GM21786 (cell line): ENCODE measurements around the gene SEC11A.
A peak's percentile ranks its signal among the peaks of the same experiment; 100 is the strongest.

Experiments
- ATAC-seq: cut with Tn5 transposase; IDR thresholded peaks from one replicate; pipeline ENCODE4 v1.9.1; 2021; ENCODE audit not compliant: unreplicated experiment

The SEC11A gene

GRCh38 chr15:84685304-84685703, 30.6 kb downstream of the SEC11A start:
- no peak for ATAC-seq

DNA sequence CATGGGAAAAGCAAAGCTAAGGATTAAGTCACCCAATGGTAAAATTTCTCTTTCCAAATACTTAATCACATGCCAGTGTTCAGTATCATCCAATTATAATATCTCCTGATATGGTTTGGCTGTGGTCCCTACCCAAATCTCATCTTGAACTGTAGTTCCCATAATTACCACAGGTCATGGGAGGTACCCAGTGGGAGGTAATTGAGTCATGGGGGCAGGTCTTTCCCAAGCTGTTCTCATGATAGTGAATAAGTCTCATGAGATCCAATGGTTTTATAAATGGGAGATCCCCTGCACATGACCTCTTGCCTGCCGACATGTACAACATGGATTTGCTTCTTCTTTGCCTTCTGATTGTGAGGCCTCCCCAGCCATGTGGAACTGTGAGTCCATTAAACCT, 31.8 kb downstream of the SEC11A start:
- ATAC-seq: no peak

DNA sequence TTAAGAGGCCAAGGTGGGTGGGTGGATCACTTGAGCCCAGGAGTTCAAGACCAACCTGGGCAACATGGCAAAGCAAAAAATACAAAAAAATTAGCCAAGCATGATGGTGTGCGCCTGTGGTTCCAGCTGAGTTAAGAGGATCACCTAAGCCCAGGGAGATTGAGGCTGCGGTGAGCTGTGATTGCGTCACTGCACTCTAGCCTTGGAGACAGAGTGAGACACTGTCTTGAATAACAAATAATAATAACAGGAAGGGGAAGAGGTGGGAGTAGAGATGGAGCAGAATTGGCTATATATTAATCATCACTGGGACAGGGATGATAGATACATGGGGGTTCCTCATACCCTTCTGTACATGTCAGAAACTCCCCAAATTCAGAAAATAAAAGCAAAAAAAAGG, 34.1 kb downstream of the SEC11A start:
- no peak for ATAC-seq

DNA sequence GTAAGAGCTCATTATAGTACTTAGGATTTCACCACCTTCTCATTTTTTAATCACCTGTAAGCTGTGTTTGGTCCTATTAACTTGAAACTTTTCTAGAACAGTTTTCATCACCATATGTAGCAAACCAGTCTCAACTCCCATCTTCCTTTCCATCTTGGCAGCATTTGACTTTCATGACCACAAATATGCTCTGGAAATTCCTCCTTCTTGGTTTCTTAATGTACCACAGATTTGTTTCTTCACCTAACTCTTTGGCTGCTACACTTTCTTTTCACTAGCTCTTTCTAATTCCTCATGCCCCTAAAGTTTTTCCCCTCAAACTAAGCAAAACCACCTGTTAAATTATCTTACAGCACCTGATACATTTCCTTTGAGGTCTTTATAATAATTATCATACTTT, 44.7 kb downstream of the SEC11A start:
- ATAC-seq: no peak

DNA sequence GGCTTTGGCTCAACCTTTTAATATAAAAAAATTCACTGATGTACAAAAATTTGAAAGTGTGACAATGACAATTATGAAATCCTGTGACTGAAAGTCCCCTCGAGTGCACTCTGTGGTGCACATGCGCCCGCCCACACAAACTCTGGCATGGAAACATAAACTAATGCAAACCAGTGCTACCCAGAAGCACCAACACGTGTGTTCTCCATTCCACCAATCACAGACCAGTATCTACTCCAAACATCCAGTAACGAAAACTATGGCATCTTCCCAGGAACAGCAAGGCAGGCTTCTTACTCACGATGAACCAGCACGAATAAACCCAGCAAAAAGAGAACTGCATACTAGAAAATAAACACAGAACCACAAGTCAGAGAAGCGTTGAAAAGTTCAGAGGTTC, 46.2 kb downstream of the SEC11A start:
- no peak for ATAC-seq

DNA sequence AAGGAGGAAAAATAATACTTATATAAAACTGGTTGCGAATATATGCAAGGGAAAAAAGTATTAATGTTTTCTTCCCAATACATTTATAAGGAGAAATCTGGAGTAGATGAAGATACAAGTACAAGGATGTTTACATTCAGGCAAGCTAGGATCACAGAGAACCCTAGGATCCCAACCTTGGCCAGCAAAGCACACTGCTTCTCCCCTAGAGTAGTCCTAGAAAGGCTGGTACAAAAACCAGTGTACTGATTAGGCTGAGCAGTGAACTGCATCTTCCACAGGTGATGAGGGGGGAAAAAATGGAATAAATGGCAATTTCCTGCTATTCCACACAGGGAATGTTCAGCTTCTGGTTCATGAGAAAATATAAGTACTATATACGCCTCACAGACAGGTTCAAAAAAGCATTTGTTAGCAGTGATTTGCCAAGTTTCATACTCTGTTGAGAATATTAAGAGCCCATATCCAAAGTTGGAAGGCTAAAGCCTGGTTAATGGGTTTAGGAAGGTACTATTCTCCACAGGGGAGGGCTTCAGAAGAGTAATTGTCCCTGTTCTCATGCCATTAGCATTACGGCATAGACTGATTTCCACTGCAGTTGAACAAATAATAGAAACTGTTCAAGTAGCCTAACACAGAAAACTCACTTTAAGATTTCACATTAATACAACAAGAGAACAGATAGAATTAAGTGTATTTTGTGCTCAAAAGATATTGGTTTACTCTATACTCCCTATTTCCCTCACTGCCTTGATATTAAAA, 47.5 kb downstream of the SEC11A start:
- no peak for ATAC-seq

GRCh38 chr15:84666373-84666772, 49.6 kb downstream of the SEC11A start:
- ATAC-seq: no peak

DNA sequence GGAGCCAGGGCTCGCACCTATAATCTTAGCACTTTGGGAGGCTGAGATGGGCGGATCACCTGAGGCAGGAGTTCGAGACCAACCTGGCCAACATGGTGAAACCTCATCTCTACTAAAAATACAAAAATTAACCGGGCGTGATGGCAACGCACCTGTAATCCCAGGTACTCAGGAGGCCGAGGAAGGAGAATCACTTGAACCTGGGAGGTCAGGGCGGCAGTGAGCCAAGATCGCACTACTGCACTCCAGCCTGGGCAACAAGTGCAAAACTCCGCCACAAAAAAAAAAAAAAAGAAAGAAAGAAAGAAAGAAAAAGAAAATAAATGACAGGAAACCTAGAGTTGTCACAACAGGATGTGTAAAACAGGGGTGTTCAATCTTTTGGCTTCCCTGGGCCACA, 54.9 kb downstream of the SEC11A start:
- no peak for ATAC-seq

DNA sequence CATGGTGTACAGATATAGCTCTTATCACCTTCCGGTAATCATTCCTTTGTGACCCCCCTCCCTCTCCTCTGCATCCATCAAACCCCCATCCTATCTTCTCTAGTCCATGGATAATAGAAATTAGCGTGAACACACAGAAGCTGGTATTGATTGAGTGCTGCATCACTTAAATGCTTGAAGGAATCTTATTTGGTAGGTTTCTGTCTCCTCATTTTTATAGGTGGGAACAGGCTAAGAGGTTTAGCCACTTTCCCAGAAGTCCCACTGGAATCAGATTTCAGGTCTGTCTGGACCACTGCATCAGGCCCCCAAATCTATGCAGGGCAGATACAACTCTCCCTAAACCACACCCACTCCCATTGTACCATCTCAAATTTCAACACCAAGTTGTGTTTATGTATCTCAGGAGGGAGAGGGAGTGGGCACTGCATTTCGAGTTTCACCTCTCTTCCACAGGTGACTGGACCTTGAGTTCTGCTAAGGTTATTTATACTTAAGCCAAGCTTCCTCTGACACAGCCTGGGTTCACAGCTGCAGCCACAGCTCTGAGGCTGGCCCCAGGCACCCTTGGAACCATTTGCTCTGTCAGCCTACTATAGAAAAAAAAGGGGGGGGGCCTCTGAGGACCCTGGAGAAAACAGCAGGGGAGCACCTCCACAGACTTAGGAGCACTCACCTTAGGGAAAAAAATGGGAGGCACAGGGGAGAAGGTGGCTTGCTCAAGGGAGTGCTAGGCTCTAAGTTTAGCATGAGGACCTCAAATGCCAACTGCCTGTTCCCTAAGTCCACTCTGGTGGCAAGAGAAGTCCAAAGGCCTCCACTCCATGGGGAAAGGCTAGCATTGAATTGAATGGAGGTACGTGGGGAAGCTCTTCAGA, 55.8 kb downstream of the SEC11A start:
- ATAC-seq: no peak

DNA sequence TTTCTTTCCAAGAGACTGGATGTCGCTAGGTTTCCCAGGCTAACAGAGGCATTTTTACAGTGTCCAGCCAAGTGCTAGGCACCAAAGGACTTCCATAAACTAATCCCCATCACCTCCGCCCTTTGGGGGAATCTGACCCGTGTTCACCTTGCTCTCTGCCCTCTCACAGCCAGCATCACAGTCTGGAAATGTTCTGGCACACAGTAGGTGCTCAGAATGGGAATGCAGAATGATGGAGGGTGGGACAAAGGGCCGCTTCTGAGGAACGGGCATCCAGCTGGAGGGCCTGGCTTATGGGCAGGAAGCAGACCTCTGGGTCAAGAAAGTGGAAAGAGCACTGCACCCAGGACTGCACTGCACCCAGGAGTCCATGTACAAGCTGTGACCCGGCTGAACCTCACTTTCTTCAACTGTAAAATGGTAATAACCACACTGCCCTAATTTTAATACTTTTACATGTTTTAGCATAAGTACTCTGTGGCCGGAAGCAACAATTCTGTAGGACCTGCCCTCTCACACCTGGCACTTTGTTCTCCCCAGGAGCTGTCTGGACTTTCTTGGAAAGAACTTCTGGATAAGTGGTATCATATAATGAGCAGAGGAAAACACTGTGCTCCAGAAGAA, 57.0 kb downstream of the SEC11A start:
- ATAC-seq: no peak

DNA sequence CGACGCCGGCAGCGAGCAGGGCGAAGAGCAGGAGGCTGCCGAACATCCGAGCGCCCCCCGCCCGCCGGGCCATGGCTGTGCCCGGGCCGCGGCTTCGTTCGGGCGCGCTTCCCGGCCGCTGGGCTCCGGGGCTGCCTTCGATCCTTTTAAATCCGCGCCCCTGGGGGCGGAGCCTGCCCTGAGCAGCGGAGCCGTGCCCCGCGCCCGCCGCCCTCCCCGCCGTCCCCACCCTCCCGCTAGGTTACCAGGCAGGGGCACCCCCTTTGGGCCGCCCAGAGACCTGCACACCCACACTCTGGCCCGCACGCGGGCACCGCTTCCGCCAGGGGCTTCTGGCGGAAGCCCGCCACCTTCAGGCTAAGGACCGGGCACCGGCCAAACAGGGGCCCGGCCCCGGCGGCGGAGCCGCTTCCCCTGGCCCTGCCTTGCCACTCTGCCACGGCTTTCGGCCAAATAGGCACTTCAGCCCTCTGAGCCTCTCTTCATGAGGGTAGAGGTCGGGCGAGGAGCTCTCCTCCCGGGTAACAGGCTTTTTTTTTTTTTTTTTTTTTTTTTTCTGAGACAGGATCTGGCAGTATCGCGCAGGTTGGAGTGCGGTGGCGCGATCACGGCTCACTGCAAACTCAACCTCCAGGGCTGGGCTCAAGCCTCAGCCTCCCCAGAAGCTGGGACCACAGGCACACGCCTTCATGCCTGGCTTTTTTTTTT, 57.7 kb downstream of the SEC11A start, which contains the start of gene NMB:
TSS of gene NMB (minus strand) at position 120 of the 708 bp plus-strand sequence. CDS start at position 73, 47 bp downstream.
- peak; percentile 65 for ATAC-seq

GRCh38 chr15:84657748-84658079, 58.2 kb downstream of the SEC11A start:
- no peak for ATAC-seq

GRCh38 chr15:84656972-84657371, 59.0 kb downstream of the SEC11A start:
- ATAC-seq: no peak

DNA sequence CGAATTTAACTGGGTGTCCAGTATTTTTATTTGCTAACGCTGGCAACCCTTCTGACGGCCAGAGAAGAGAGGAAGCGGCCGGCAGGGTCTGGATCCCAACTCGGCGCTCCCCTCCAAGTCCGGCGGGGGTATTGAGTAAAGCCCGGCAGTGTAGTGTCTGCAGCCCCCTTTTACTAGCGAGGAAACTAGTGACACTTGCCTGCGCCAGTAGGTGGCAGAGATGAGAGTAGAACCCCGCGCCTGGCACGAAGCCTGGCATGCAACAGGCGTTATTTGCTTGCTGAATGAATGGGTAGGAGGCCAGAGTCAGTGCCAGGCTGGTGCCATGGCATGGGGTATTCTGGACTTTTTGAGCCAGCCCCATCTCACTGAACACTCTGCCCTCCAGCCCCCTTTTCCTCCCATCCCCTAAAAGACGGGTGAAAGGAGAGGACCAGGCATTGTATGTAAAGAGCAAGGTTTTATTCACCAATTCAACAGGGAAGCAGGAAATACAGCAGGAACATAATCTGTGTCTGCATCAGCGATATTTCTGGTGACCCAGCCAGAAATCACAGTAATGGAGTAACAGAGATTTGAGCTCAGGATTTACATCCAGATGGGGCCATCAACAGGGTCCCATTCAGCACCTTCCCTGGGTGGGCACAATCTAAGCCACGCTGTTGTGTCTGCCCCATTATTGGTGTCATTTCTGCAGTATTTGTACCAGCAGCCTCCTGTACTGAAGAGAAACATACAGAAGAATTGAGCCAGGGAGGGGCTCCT, 61.1 kb downstream of the SEC11A start:
- peak; percentile 36 for ATAC-seq

DNA sequence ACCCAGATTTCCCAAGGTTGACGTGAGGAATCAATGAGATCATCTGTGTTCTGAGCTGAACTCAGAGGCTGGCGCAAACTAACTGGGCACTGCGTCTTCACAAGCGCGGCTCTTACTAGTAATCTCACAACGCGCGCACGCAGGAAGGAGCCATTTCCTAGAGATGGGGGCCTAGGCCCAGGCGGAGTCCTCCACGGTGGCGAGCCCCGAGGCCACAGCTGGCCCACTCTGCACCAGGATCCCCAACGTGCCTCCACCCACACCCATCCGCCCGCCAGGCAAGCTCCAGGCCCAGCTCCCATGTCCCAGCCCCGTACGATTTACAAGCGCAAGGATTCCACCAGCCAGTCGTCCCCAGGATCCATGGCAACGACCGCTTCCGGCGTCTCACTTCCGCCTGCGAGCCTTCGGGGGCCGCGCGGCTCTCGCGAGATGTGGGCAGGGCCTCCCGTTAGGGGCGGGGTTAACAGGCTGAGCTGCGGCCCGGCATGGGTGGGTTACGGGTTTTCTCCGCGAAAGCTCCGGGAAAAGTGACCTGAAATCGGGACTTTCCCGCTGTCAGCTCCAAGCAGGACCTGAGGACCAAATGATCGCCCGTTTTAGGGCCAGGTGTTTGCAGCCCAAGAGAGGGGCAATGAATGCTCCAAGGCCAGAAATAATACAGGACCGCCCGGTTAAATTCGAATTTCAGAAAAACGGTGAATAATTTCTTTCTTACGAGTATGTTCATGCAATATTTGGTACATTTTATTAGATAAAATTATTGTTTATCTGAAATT, 61.8 kb downstream of the SEC11A start, which contains the start of gene WDR73:
TSS of gene WDR73 (minus strand) at position 374 of the 779 bp plus-strand sequence. CDS start at position 365, 9 bp downstream.
- ATAC-seq: peak; percentile 71

GRCh38 chr15:84653584-84653909, 62.4 kb downstream of the SEC11A start:
- no peak for ATAC-seq

DNA sequence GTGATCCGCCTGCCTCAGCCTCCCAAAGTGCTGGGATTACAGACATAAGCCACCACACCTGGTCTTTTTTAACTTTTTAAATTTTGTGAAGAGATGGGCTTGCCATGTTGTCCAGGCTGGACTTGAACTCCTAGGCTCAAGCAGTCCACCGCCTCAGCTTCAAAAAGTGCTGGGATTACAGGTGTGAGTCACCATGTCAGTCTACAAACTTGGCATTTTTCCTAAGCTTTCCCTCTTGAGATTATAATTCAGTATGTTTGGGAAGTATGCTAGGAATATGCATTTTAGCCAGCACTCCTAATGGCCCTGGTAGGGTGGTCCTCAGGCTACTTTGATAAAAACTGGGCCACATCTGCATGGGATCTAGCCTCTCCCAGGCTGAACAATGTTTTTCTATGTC, 66.2 kb downstream of the SEC11A start:
- ATAC-seq: no peak

DNA sequence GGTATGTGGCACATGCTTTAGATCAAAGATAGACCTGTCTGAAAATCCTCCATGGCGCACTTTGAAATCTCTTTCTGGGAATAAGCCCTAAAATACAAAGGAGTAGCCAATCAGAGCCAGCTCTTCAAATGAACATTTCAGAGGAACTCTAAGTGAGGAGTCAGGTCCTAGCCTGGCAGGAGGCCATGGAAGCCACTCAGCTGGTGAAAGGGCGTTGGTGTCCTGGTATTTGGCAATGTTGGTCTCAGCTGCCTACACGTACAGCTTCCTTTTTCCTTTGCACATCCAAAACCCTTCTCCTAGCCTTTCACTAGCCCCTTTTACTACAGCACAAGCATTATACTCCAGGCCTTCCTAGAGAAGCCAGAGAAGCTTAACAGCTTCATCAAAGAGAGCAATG, 67.4 kb downstream of the SEC11A start:
- ATAC-seq: no peak

GRCh38 chr15:84647726-84648125, 68.2 kb downstream of the SEC11A start:
- no peak for ATAC-seq

DNA sequence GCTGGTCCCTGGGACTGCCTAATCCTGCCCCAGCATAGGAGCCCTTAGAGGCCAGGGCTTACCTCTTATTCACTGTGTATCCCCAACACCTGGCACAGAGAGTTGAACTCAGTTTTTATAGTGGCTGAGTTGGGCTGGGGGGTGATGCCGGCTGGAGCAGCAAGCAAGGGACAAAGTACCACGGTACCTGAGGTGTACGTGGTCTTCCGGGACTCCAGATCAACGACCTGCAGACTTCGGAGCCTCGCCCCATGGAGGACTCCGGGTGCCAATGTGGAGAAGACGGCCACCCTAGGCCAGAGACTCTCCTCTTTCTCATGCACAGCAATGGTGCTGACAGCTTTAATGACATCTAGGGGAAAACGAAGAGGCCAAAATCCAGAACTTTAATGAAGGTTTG, 69.9 kb downstream of the SEC11A start:
- ATAC-seq: no peak
